ENCODE results near the gene BAZ2A. TPM values are rescaled to one million over a fixed set of nuclear protein-coding genes. Genes with fewer than 3 reads are reported as not detected.

The BAZ2A gene
- polyA plus RNA-seq, 1 of the 3 experiments (the other 2 are of a cell fraction) = 32.4 TPM

DNA sequence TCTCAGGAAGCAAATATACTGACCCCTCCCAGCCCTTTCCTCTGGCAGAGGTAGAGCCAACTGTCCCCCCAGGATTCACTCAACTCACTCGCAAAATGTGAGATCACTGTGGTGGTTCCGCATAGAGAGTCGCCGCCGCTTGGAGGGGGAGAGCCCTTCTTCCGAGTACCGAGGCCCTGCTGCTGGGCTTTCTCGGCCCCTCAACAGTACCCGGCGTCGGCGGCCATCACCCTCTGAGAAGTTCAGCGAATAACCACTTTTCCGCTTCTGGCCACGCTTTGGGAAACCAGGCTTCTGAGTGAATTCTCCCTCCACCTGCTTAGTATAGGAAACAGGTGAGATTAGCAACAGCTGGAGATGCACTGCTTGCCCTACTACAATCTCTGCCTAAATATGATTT is 31.1 kb downstream of the BAZ2A start:
- H3K9ac ChIP-seq = no peak overlapping the region
- H3F3A ChIP-seq (replicated peaks; ENCODE audit: insufficient read depth) = peaks cover 38% of the 10 kb centered on the region
- WGBS (ENCODE audit: low lambda C conversion rate) = 98% methylated on average over 15 of the region's 15 CpGs
- H3K27ac ChIP-seq (ENCODE audit: low read depth in 2 of 2, low read length in 1 of 2) = no peak overlapping the region
- H3K4me2 ChIP-seq = no peak overlapping the region
- H2AFZ ChIP-seq (ENCODE audit: low read depth) = no peak overlapping the region
- ChIA-PET CTCF (no interaction called here), POLR2A (no interaction called here)
- H3K79me2 ChIP-seq (ENCODE audit: insufficient read depth) = no peaks in the 10 kb centered on the region
- H3K4me1 ChIP-seq (ENCODE audit: control insufficient read depth in 1 of 2, insufficient read depth in 2 of 2, low read depth in 1 of 2, low read length in 1 of 2) = peaks cover 0 to 3% of the 10 kb centered on the region in 2 experiments; a peak in 1 of 4 replicates
- H3K9me2 ChIP-seq = no peaks in the 10 kb centered on the region
- TF ChIP-seq RFX5 (IDR thresholded peaks at IDR 0.05; ENCODE audit: low read length) (no peak), TAF1 (IDR thresholded peaks at IDR 0.05; ENCODE audit: borderline replicate concordance, low read depth, low read length) (no peak), NRF1 (IDR thresholded peaks at IDR 0.05; ENCODE audit: low read depth, low read length) (no peak), MXI1 (IDR thresholded peaks at IDR 0.05; ENCODE audit: low read depth, low read length) (no peak), EP300 (IDR thresholded peaks at IDR 0.05; ENCODE audit: borderline replicate concordance in 1 of 2, low read depth in 1 of 2, low read length in 1 of 2) (no peak), GABPA (IDR thresholded peaks at IDR 0.05; ENCODE audit: low read depth) (no peak), JUND (IDR thresholded peaks at IDR 0.05) (no peak), GATA2 (CRISPR knock-in tag; IDR thresholded peaks at IDR 0.05) (no peak), YY1 (IDR thresholded peaks at IDR 0.05; ENCODE audit: low read depth) (no peak), NFIC (IDR thresholded peaks at IDR 0.05; ENCODE audit: borderline replicate concordance) (no peak), RXRA (IDR thresholded peaks at IDR 0.05; ENCODE audit: borderline replicate concordance, low read depth) (no peak)
- TF ChIP-seq, protein P1, sequence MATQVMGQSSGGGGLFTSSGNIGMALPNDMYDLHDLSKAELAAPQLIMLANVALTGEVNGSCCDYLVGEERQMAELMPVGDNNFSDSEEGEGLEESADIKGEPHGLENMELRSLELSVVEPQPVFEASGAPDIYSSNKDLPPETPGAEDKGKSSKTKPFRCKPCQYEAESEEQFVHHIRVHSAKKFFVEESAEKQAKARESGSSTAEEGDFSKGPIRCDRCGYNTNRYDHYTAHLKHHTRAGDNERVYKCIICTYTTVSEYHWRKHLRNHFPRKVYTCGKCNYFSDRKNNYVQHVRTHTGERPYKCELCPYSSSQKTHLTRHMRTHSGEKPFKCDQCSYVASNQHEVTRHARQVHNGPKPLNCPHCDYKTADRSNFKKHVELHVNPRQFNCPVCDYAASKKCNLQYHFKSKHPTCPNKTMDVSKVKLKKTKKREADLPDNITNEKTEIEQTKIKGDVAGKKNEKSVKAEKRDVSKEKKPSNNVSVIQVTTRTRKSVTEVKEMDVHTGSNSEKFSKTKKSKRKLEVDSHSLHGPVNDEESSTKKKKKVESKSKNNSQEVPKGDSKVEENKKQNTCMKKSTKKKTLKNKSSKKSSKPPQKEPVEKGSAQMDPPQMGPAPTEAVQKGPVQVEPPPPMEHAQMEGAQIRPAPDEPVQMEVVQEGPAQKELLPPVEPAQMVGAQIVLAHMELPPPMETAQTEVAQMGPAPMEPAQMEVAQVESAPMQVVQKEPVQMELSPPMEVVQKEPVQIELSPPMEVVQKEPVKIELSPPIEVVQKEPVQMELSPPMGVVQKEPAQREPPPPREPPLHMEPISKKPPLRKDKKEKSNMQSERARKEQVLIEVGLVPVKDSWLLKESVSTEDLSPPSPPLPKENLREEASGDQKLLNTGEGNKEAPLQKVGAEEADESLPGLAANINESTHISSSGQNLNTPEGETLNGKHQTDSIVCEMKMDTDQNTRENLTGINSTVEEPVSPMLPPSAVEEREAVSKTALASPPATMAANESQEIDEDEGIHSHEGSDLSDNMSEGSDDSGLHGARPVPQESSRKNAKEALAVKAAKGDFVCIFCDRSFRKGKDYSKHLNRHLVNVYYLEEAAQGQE (IDR thresholded peaks at IDR 0.05; ENCODE audit: low read depth, low read length) = no peak
- TF ChIP-seq, protein P2, sequence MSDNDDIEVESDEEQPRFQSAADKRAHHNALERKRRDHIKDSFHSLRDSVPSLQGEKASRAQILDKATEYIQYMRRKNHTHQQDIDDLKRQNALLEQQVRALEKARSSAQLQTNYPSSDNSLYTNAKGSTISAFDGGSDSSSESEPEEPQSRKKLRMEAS (IDR thresholded peaks at IDR 0.05; ENCODE audit: low read depth) = no peak
- TF ChIP-seq, protein P3, sequence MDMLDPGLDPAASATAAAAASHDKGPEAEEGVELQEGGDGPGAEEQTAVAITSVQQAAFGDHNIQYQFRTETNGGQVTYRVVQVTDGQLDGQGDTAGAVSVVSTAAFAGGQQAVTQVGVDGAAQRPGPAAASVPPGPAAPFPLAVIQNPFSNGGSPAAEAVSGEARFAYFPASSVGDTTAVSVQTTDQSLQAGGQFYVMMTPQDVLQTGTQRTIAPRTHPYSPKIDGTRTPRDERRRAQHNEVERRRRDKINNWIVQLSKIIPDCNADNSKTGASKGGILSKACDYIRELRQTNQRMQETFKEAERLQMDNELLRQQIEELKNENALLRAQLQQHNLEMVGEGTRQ (IDR thresholded peaks at IDR 0.05; ENCODE audit: borderline replicate concordance, low read depth, low read length) = no peak
- H4K20me1 ChIP-seq (ENCODE audit: insufficient read depth) = no peaks in the 10 kb centered on the region
- no peaks in the 10 kb centered on the region for H3K27me3 ChIP-seq (ENCODE audit: insufficient read depth)
- no peak overlapping the region for H3K4me3 ChIP-seq (ENCODE audit: low read depth in 2 of 2, low read length in 1 of 2)
- H3K36me3 ChIP-seq (replicated peaks in 1 of 2; ENCODE audit: control insufficient read depth in 1 of 2, insufficient read depth in 2 of 2, low read length in 1 of 2) = peaks cover 30 to 82% of the 10 kb centered on the region in 2 experiments
- DNase-seq = no peak
- H3K9me3 ChIP-seq = no peaks in the 10 kb centered on the region
